MG63 (cell line): Measurements from ENCODE around the gene ITGB7. TPM values are rescaled to one million over a fixed set of nuclear protein-coding genes. Genes with fewer than 3 reads are reported as not detected.

ENCODE experiments used
- DNase-seq: peaks from one replicate; pipeline ENCODE4 v3.0.0-alpha.2; 2020
- H3K27me3 ChIP-seq: fragments of 250-450 bp; sonication (Bioruptor Pico); 2 replicates; pipeline ENCODE4 v1.5.1; 2020; ENCODE audit warnings: mild to moderate bottlenecking, moderate library complexity
- H3K36me3 ChIP-seq: fragments of 250-450 bp; sonication (Bioruptor Pico); 2 replicates; pipeline ENCODE4 v1.5.1; 2020; ENCODE audit warnings: mild to moderate bottlenecking, moderate library complexity
- H3K4me3 ChIP-seq: fragments of 250-450 bp; sonication (Bioruptor Pico); 2 replicates; pipeline ENCODE4 v1.5.1; 2020; ENCODE audit warnings: mild to moderate bottlenecking, moderate library complexity
- H3K9me3 ChIP-seq: fragments of 250-450 bp; sonication (Bioruptor Pico); 2 replicates; pipeline ENCODE4 v1.5.1; 2020; ENCODE audit warnings: mild to moderate bottlenecking, moderate library complexity
- total RNA-seq: library from RNA; depleted of rRNA; stranded (reverse); fragments of >200 nt; shearing (Covaris generic); gene quantifications from 2 replicates; pipeline ENCODE4 v1.2.3, GENCODE V29; 2014; ENCODE audit warnings: low replicate concordance; rRNA removed

Gene ITGB7
- total RNA-seq, 1 experiment from 2014 or later = not detected

- Histone ChIP-seq H3K9me3 (no peaks in the 10 kb centered on the region), H3K36me3 (0 out of 2 replicates have a peak, but pooled peaks cover 4% of the 10 kb centered on the region), H3K27me3 (no peaks in the 10 kb centered on the region), H3K4me3 (no peak overlapping the region)
- DNase-seq = peak; percentile 72
These were observed 47.7 kb downstream of the ITGB7 start for GRCh38 chr12:53159195-53159839.

GRCh38 chr12:53152390-53152789 lies 54.7 kb downstream of the ITGB7 start:
- H3K27me3 ChIP-seq = no peaks in the 10 kb centered on the region
- no peak overlapping the region for H3K4me3 ChIP-seq
- H3K9me3 ChIP-seq = no peaks in the 10 kb centered on the region
- H3K36me3 ChIP-seq = no peaks in the 10 kb centered on the region
- DNase-seq = no peak

GRCh38 chr12:53151039-53151438 lies 56.0 kb downstream of the ITGB7 start:
- Histone ChIP-seq H3K36me3 (no peaks in the 10 kb centered on the region), H3K27me3 (no peaks in the 10 kb centered on the region), H3K9me3 (no peaks in the 10 kb centered on the region), H3K4me3 (no peak overlapping the region)
- DNase-seq = no peak

GRCh38 chr12:53147653-53148052 lies 59.4 kb downstream of the ITGB7 start:
- H3K36me3 ChIP-seq = no peaks in the 10 kb centered on the region
- no peak for DNase-seq
- no peak overlapping the region for H3K4me3 ChIP-seq
- H3K27me3 ChIP-seq = no peaks in the 10 kb centered on the region
- no peaks in the 10 kb centered on the region for H3K9me3 ChIP-seq

- Histone ChIP-seq H3K27me3 (no peaks in the 10 kb centered on the region), H3K36me3 (no peaks in the 10 kb centered on the region), H3K4me3 (no peak overlapping the region), H3K9me3 (no peaks in the 10 kb centered on the region)
- no peak for DNase-seq
These were observed 59.9 kb downstream of the ITGB7 start for GRCh38 chr12:53147181-53147580.

GRCh38 chr12:53145383-53146260 lies 61.4 kb downstream of the ITGB7 start:
- Histone ChIP-seq H3K36me3 (no peaks in the 10 kb centered on the region), H3K9me3 (no peaks in the 10 kb centered on the region), H3K27me3 (no peaks in the 10 kb centered on the region), H3K4me3 (no peak overlapping the region)
- peak; percentile 22 for DNase-seq

- Histone ChIP-seq H3K9me3 (no peaks in the 10 kb centered on the region), H3K4me3 (no peak overlapping the region), H3K36me3 (no peaks in the 10 kb centered on the region), H3K27me3 (no peaks in the 10 kb centered on the region)
- DNase-seq = no peak
These were observed 63.7 kb downstream of the ITGB7 start for GRCh38 chr12:53143355-53143754.

Other genes with a start within 250 kb of the ITGB7 start
- gene EIF4B, start 200.8 kb downstream of the ITGB7 start, total RNA-seq = 684 and 692 TPM in 2 replicates
- 10.8 and 12.4 TPM in 2 replicates for gene TNS2, start 157.2 kb downstream of the ITGB7 start, total RNA-seq
- gene SPRYD3, start 127.9 kb downstream of the ITGB7 start, total RNA-seq = 22.1 and 23.9 TPM in 2 replicates
- gene IGFBP6, start 109.6 kb downstream of the ITGB7 start, total RNA-seq = 37.5 and 66.3 TPM in 2 replicates
- gene SOAT2, start 103.8 kb downstream of the ITGB7 start, total RNA-seq = not detected in 2 replicates
- gene ZNF740, start 26.5 kb downstream of the ITGB7 start, total RNA-seq = 14.7 and 22.2 TPM in 2 replicates
- 1.2 and 7.1 TPM in 2 replicates for gene CSAD, start 26.3 kb downstream of the ITGB7 start, total RNA-seq
- gene RARG, start 25.0 kb upstream of the ITGB7 start, total RNA-seq = 30.8 and 40.7 TPM in 2 replicates
- 22.1 and 23.9 TPM in 2 replicates for gene ESPL1, start 61.0 kb upstream of the ITGB7 start, total RNA-seq
- gene PFDN5, start 88.3 kb upstream of the ITGB7 start, total RNA-seq = 412 and 629 TPM in 2 replicates
- 30.8 and 42.8 TPM in 2 replicates for gene MYG1, start 92.4 kb upstream of the ITGB7 start, total RNA-seq
- gene AAAS, start 114.4 kb upstream of the ITGB7 start, total RNA-seq = 75.6 and 114 TPM in 2 replicates
- not detected in 2 replicates for gene SP7, start 129.1 kb upstream of the ITGB7 start, total RNA-seq
- 22.3 and 26.3 TPM in 2 replicates for gene SP1, start 172.9 kb upstream of the ITGB7 start, total RNA-seq
- not detected in 2 replicates for gene AMHR2, start 216.6 kb upstream of the ITGB7 start, total RNA-seq
- 41.0 and 60.4 TPM in 2 replicates for gene PRR13, start 234.5 kb upstream of the ITGB7 start, total RNA-seq
- 217 and 279 TPM in 2 replicates for gene PCBP2, start 244.9 kb upstream of the ITGB7 start, total RNA-seq